HG02970 (cell line): ENCODE measurements around the gene CYBC1.
"Not testable (repeated sequence)": the region's sequence is repeated elsewhere in the genome, so short reads cannot be mapped to it uniquely, and the experiment has no call there.

Source experiments
- ATAC-seq: cut with Tn5 transposase; IDR thresholded peaks from one replicate; pipeline ENCODE4 v1.9.1; 2021; ENCODE audit warnings: mild to moderate bottlenecking, moderate library complexity, moderate number of reproducible peaks; ENCODE audit not compliant: unreplicated experiment, low FRiP score

Gene CYBC1

GRCh38 chr17:82412535-82413520 is 37.7 kb downstream of the CYBC1 start:
- ATAC-seq: no peak

GRCh38 chr17:82412081-82412480 is 38.5 kb downstream of the CYBC1 start:
- not testable (repeated sequence) for ATAC-seq

GRCh38 chr17:82411396-82412053 is 39.0 kb downstream of the CYBC1 start:
- no peak for ATAC-seq

- no peak for ATAC-seq
These were observed 40.4 kb downstream of the CYBC1 start for GRCh38 chr17:82410014-82410716.

- ATAC-seq: no peak
These were observed 41.6 kb downstream of the CYBC1 start for GRCh38 chr17:82408938-82409318.

- ATAC-seq: no peak
These were observed 42.1 kb downstream of the CYBC1 start for GRCh38 chr17:82408288-82408937.

- ATAC-seq: no peak
These were observed 43.3 kb downstream of the CYBC1 start for GRCh38 chr17:82407255-82407654.

- no peak for ATAC-seq
These were observed 44.4 kb downstream of the CYBC1 start for GRCh38 chr17:82406131-82406671.

GRCh38 chr17:82405051-82405450 is 45.5 kb downstream of the CYBC1 start:
- ATAC-seq: no peak

GRCh38 chr17:82403662-82404660 is 46.6 kb downstream of the CYBC1 start:
- ATAC-seq: no peak

GRCh38 chr17:82402865-82403264 is 47.7 kb downstream of the CYBC1 start:
- ATAC-seq: peak; percentile 71

- ATAC-seq: no peak
These were observed 49.7 kb downstream of the CYBC1 start for GRCh38 chr17:82400830-82401229.

GRCh38 chr17:82400206-82400605 is 50.3 kb downstream of the CYBC1 start:
- ATAC-seq: no peak

GRCh38 chr17:82399601-82400101 is 50.9 kb downstream of the CYBC1 start:
- no peak for ATAC-seq

GRCh38 chr17:82399041-82399441 is 51.5 kb downstream of the CYBC1 start:
- no peak for ATAC-seq

GRCh38 chr17:82397449-82398335 is 52.9 kb downstream of the CYBC1 start:
- no peak for ATAC-seq

- no peak for ATAC-seq
These were observed 53.7 kb downstream of the CYBC1 start for GRCh38 chr17:82396601-82397435.
